Trophoblast cell (in vitro differentiated cells and primary cell): ENCODE measurements around the gene C6orf62.
"Not testable (repeated sequence)": the region's sequence is repeated elsewhere in the genome, so short reads cannot be mapped to it uniquely, and the experiment has no call there.

Experiments used
- DNase-seq, 2 donors: peaks; one replicate each; pipeline ENCODE4 v3.0.0-alpha.2; 2016
- H2AFZ ChIP-seq: 2 replicates; pipeline ENCODE4 v1.6.1; 2013; ENCODE audit warnings: low read length, moderate library complexity, mild to moderate bottlenecking; ENCODE audit not compliant: insufficient read depth, poor library complexity
- H2AK5ac ChIP-seq: 2 replicates; pipeline ENCODE4 v1.6.1; 2013; ENCODE audit warnings: mild to moderate bottlenecking, low read length
- H2BK120ac ChIP-seq: 2 replicates; pipeline ENCODE4 v1.6.1; 2013; ENCODE audit warnings: low read length, mild to moderate bottlenecking, moderate library complexity; ENCODE audit not compliant: insufficient read depth, poor library complexity
- H2BK12ac ChIP-seq: 2 replicates; pipeline ENCODE4 v1.6.1; 2013; ENCODE audit warnings: mild to moderate bottlenecking, low read length, moderate library complexity
- H2BK5ac ChIP-seq: 2 replicates; pipeline ENCODE4 v1.6.1; 2013; ENCODE audit warnings: low read length, low read depth, moderate library complexity, mild to moderate bottlenecking; ENCODE audit not compliant: poor library complexity
- H3K14ac ChIP-seq: 2 replicates; pipeline ENCODE4 v1.6.1; 2013; ENCODE audit warnings: mild to moderate bottlenecking, low read length
- H3K18ac ChIP-seq: 2 replicates; pipeline ENCODE4 v1.6.1; 2013; ENCODE audit warnings: mild to moderate bottlenecking, low read length
- H3K23ac ChIP-seq: 2 replicates; pipeline ENCODE4 v1.6.1; 2013; ENCODE audit warnings: low read length
- H3K27ac ChIP-seq: 2 replicates; pipeline ENCODE4 v1.5.1; 2013; ENCODE audit warnings: low read depth, mild to moderate bottlenecking, inconsistent platforms, low read length, moderate library complexity
- H3K27me3 ChIP-seq: 2 replicates; pipeline ENCODE4 v1.6.1; 2013; ENCODE audit warnings: inconsistent platforms, mild to moderate bottlenecking, low read length, moderate library complexity; ENCODE audit not compliant: insufficient read depth
- H3K36me3 ChIP-seq, 2 experiments: 1 replicate in 1 of 2; 2 replicates in 1 of 2; pipeline ENCODE4 v1.6.1; 2013; ENCODE audit warnings: low read length in 2 of 2, mild to moderate bottlenecking in 2 of 2, moderate library complexity in 1 of 2; ENCODE audit not compliant: insufficient read depth in 2 of 2, control insufficient read depth in 1 of 2
- H3K4ac ChIP-seq: 2 replicates; pipeline ENCODE4 v1.6.1; 2013; ENCODE audit warnings: low read depth, mild to moderate bottlenecking, low read length, moderate library complexity
- H3K4me1 ChIP-seq, 2 experiments: 1 replicate in 1 of 2; 2 replicates in 1 of 2; pipeline ENCODE4 v1.6.1; 2013; ENCODE audit warnings: low read length in 2 of 2, mild to moderate bottlenecking in 2 of 2, moderate library complexity in 1 of 2; ENCODE audit not compliant: insufficient read depth in 2 of 2, control insufficient read depth in 1 of 2
- H3K4me2 ChIP-seq: 2 replicates; pipeline ENCODE4 v1.6.1; 2013; ENCODE audit warnings: inconsistent platforms, mild to moderate bottlenecking, low read length, moderate library complexity
- H3K4me3 ChIP-seq: 2 replicates; pipeline ENCODE4 v1.5.1; 2013; ENCODE audit warnings: mild to moderate bottlenecking, low read depth, low read length, inconsistent platforms
- H3K79me1 ChIP-seq: one replicate; pipeline ENCODE4 v1.6.1; 2013; ENCODE audit warnings: low read length
- H3K79me2 ChIP-seq: 2 replicates; pipeline ENCODE4 v1.6.1; 2013; ENCODE audit warnings: low read length, mild to moderate bottlenecking; ENCODE audit not compliant: control insufficient read depth, insufficient read depth, poor library complexity
- H3K9ac ChIP-seq: 2 replicates; pipeline ENCODE4 v1.6.1; 2013; ENCODE audit warnings: mild to moderate bottlenecking, low read length
- H3K9me3 ChIP-seq: 2 replicates; pipeline ENCODE4 v1.6.1; 2013; ENCODE audit warnings: low read depth, mild to moderate bottlenecking, control low read depth, inconsistent platforms, low read length; ENCODE audit not compliant: insufficient read depth
- H4K12ac ChIP-seq: 2 replicates; pipeline ENCODE4 v1.6.1; 2013; ENCODE audit warnings: low read depth, mild to moderate bottlenecking, low read length, moderate library complexity
- H4K8ac ChIP-seq: 2 replicates; pipeline ENCODE4 v1.6.1; 2013; ENCODE audit warnings: low read depth, mild to moderate bottlenecking, low read length, moderate library complexity
- H4K91ac ChIP-seq: one replicate; pipeline ENCODE4 v1.6.1; 2013; ENCODE audit warnings: low read depth, mild to moderate bottlenecking, low read length, moderate library complexity
- WGBS: extraction: QIAGEN DNeasy Blood & Tissue Kit; methylation state at CpG from one replicate; pipeline ENCODE4 v1.1.7; 2013; ENCODE audit warnings: missing lambda C conversion rate; ENCODE audit not compliant: insufficient read length, insufficient coverage; ENCODE audit errors: extremely low coverage; 5-methylcytosine and 5-hydroxymethylcytosine counted together

C6orf62 gene

GRCh38 chr6:24662236-24662635 lies 56.7 kb downstream of the C6orf62 start:
- H3K27me3 ChIP-seq = no peaks in the 10 kb centered on the region
- H3K36me3 ChIP-seq = peaks cover 6 to 7% of the 10 kb centered on the region in 2 experiments
- no peak overlapping the region for H4K12ac ChIP-seq
- no peaks in the 10 kb centered on the region for H3K9me3 ChIP-seq
- H3K4me2 ChIP-seq = no peak overlapping the region
- no peak overlapping the region for H3K23ac ChIP-seq
- no peak for DNase-seq
- no peak overlapping the region for H3K27ac ChIP-seq
- H3K14ac ChIP-seq = no peak overlapping the region
- no peak overlapping the region for H2AFZ ChIP-seq
- H3K79me2 ChIP-seq = peaks cover 7% of the 10 kb centered on the region
- no peak overlapping the region for H4K8ac ChIP-seq
- H2BK120ac ChIP-seq = no peak overlapping the region
- no CpG with 5 or more reads among the region's 10 CpGs for WGBS
- H3K79me1 ChIP-seq = peaks cover 9% of the 10 kb centered on the region
- no peak overlapping the region for H2BK5ac ChIP-seq
- no peak overlapping the region for H2BK12ac ChIP-seq
- no peak overlapping the region for H3K18ac ChIP-seq
- H3K4me1 ChIP-seq = no peaks in the 10 kb centered on the region
- no peak overlapping the region for H3K4me3 ChIP-seq
- H3K4ac ChIP-seq = no peak overlapping the region
- H4K91ac ChIP-seq = no peak overlapping the region
- H2AK5ac ChIP-seq = no peak overlapping the region
- no peak overlapping the region for H3K9ac ChIP-seq

- not testable (repeated sequence) for H3K14ac ChIP-seq, H3K27ac ChIP-seq, DNase-seq, H2BK120ac ChIP-seq, H3K18ac ChIP-seq, H3K4me2 ChIP-seq, H2AK5ac ChIP-seq, H3K9ac ChIP-seq, H3K79me2 ChIP-seq, H4K12ac ChIP-seq, H3K9me3 ChIP-seq, H2AFZ ChIP-seq, H4K91ac ChIP-seq, H4K8ac ChIP-seq, H3K36me3 ChIP-seq, H3K79me1 ChIP-seq, H3K23ac ChIP-seq, H3K4ac ChIP-seq, H3K4me3 ChIP-seq, H3K27me3 ChIP-seq, H2BK12ac ChIP-seq, H2BK5ac ChIP-seq, H3K4me1 ChIP-seq
- no CpG with 5 or more reads among the region's 5 CpGs for WGBS
Measured at GRCh38 chr6:24661759-24662158, 57.2 kb downstream of the C6orf62 start.

GRCh38 chr6:24660105-24660504 lies 58.8 kb downstream of the C6orf62 start:
- no peak overlapping the region for H3K27ac ChIP-seq
- no peak overlapping the region for H4K12ac ChIP-seq
- no peak overlapping the region for H3K4ac ChIP-seq
- H3K27me3 ChIP-seq = no peaks in the 10 kb centered on the region
- no peak overlapping the region for H2BK12ac ChIP-seq
- peaks cover 7 to 10% of the 10 kb centered on the region in 2 experiments for H3K36me3 ChIP-seq
- DNase-seq = no peak
- no peaks in the 10 kb centered on the region for H3K79me1 ChIP-seq
- H3K79me2 ChIP-seq = no peaks in the 10 kb centered on the region
- no peaks in the 10 kb centered on the region for H3K9me3 ChIP-seq
- H3K23ac ChIP-seq = no peak overlapping the region
- H3K4me2 ChIP-seq = no peak overlapping the region
- no peak overlapping the region for H2BK5ac ChIP-seq
- no peak overlapping the region for H4K91ac ChIP-seq
- H4K8ac ChIP-seq = no peak overlapping the region
- no peak overlapping the region for H3K18ac ChIP-seq
- H3K9ac ChIP-seq = no peak overlapping the region
- H2AFZ ChIP-seq = no peak overlapping the region
- H3K4me1 ChIP-seq = no peaks in the 10 kb centered on the region
- H3K4me3 ChIP-seq = no peak overlapping the region
- no CpG with 5 or more reads among the region's 2 CpGs for WGBS
- no peak overlapping the region for H2AK5ac ChIP-seq
- H2BK120ac ChIP-seq = no peak overlapping the region
- no peak overlapping the region for H3K14ac ChIP-seq

- Histone ChIP-seq H3K9ac (no peak overlapping the region), H2AFZ (no peak overlapping the region), H4K91ac (no peak overlapping the region), H2BK5ac (no peak overlapping the region), H4K12ac (no peak overlapping the region), H3K79me1 (no peaks in the 10 kb centered on the region), H3K23ac (no peak overlapping the region), H3K9me3 (no peaks in the 10 kb centered on the region), H2AK5ac (no peak overlapping the region), H3K4ac (no peak overlapping the region), H3K4me1 (no peaks in the 10 kb centered on the region), H3K18ac (no peak overlapping the region), H3K4me2 (no peak overlapping the region), H3K79me2 (no peaks in the 10 kb centered on the region), H3K27me3 (no peaks in the 10 kb centered on the region), H3K36me3 (peaks cover 7 to 12% of the 10 kb centered on the region in 2 experiments), H3K4me3 (no peak overlapping the region), H3K14ac (no peak overlapping the region), H3K27ac (no peak overlapping the region), H2BK120ac (no peak overlapping the region), H2BK12ac (no peak overlapping the region), H4K8ac (no peak overlapping the region)
- WGBS = no CpG with 5 or more reads among the region's 1 CpG
- DNase-seq = no peak
Measured at GRCh38 chr6:24659561-24659960, 59.4 kb downstream of the C6orf62 start.
